SK-N-SH treated with all-trans-retinoic acid at 6 μM for 48 hours (cell line): ENCODE measurements around the gene CCDC183.

Experiments
- ATAC-seq: fragments of 200-7000 bp; cut with Tn5 transposase; 3 replicates; pipeline ENCODE4 v1.9.1; 2020; ENCODE audit warnings: mild to moderate bottlenecking, moderate library complexity
- ARNTL ChIP-seq: fragments of 450-650 bp; formaldehyde crosslinking; IDR thresholded peaks from 2 replicates; pipeline ENCODE4 v1.5.0; 2020; ENCODE audit warnings: low read depth, mild to moderate bottlenecking, moderate library complexity, borderline replicate concordance
- BACH2 ChIP-seq: fragments of 250-450 bp; sonication (Bioruptor Pico); IDR thresholded peaks from 2 replicates; pipeline ENCODE4 v1.9.0; 2021; ENCODE audit warnings: mild to moderate bottlenecking, borderline replicate concordance
- CREB5 ChIP-seq: fragments of 250-450 bp; sonication (Bioruptor Pico); IDR thresholded peaks from 2 replicates; pipeline ENCODE4 v1.5.1; 2020; ENCODE audit warnings: low read depth, mild to moderate bottlenecking, moderate library complexity
- CSDC2 ChIP-seq: fragments of 250-450 bp; sonication (Bioruptor Pico); IDR thresholded peaks from 2 replicates; pipeline ENCODE4 v1.5.0; 2020; ENCODE audit warnings: mild to moderate bottlenecking, moderate library complexity
- ESRRG ChIP-seq: fragments of 250-450 bp; sonication (Bioruptor Pico); IDR thresholded peaks from 2 replicates; pipeline ENCODE4 v1.6.1; 2021; ENCODE audit warnings: mild to moderate bottlenecking
- GLIS3 ChIP-seq: fragments of 250-450 bp; sonication (Bioruptor Pico); IDR thresholded peaks from 2 replicates; pipeline ENCODE4 v1.5.0; 2020; ENCODE audit warnings: mild to moderate bottlenecking, moderate library complexity
- ISL1 ChIP-seq: fragments of 250-450 bp; sonication (Bioruptor Pico); IDR thresholded peaks from 2 replicates; pipeline ENCODE4 v2.1.2; 2022; ENCODE audit warnings: mild to moderate bottlenecking, moderate library complexity
- OSR1 ChIP-seq: fragments of 250-450 bp; sonication (Bioruptor Pico); IDR thresholded peaks from 2 replicates; pipeline ENCODE4 v1.8.0; 2022; ENCODE audit warnings: moderate library complexity, mild to moderate bottlenecking, inconsistent platforms
- POU6F1 ChIP-seq: fragments of 250-450 bp; sonication (Bioruptor Pico); IDR thresholded peaks from 2 replicates; pipeline ENCODE4 v1.8.0; 2021; ENCODE audit warnings: low read depth, mild to moderate bottlenecking, moderate library complexity, borderline replicate concordance
- RARB ChIP-seq: fragments of 250-450 bp; sonication (Bioruptor Pico); IDR thresholded peaks from 2 replicates; pipeline ENCODE4 v1.8.0; 2021; ENCODE audit warnings: mild to moderate bottlenecking, moderate library complexity
- TCF4 ChIP-seq: fragments of 250-450 bp; sonication (Bioruptor Pico); IDR thresholded peaks from 2 replicates; pipeline ENCODE4 v1.8.0; 2021; ENCODE audit warnings: mild to moderate bottlenecking, moderate library complexity, borderline replicate concordance
- TOX ChIP-seq: fragments of 250-450 bp; sonication (Bioruptor Pico); IDR thresholded peaks from 2 replicates; pipeline ENCODE4 v1.8.0; 2021; ENCODE audit warnings: mild to moderate bottlenecking, moderate library complexity, borderline replicate concordance
- ZC3H10 ChIP-seq: fragments of 250-450 bp; sonication (Bioruptor Pico); IDR thresholded peaks from 2 replicates; pipeline ENCODE4 v1.5.1; 2021; ENCODE audit warnings: mild to moderate bottlenecking, moderate library complexity
- ZFP3 ChIP-seq: fragments of 250-450 bp; sonication (Bioruptor Pico); IDR thresholded peaks from 2 replicates; pipeline ENCODE4 v1.5.0; 2020; ENCODE audit warnings: mild to moderate bottlenecking, moderate library complexity
- ZFP30 ChIP-seq: fragments of 450-650 bp; formaldehyde crosslinking; IDR thresholded peaks from 2 replicates; pipeline ENCODE4 v1.5.0; 2022; ENCODE audit warnings: mild to moderate bottlenecking, moderate library complexity
- ZNF565 ChIP-seq: fragments of 450-650 bp; formaldehyde crosslinking; conservative IDR thresholded peaks from 2 replicates; pipeline ENCODE4 v1.5.0; 2020; ENCODE audit warnings: low read depth, mild to moderate bottlenecking, moderate library complexity
- ZNF70 ChIP-seq: fragments of 450-650 bp; formaldehyde crosslinking; IDR thresholded peaks from 2 replicates; pipeline ENCODE4 v1.5.0; 2020; ENCODE audit warnings: mild to moderate bottlenecking, moderate library complexity
- ZNF8 ChIP-seq: fragments of 450-650 bp; formaldehyde crosslinking; IDR thresholded peaks from 2 replicates; pipeline ENCODE4 v1.5.0; 2020; ENCODE audit warnings: mild to moderate bottlenecking, moderate library complexity
- TF ChIP-seq, protein P1 (sequence below): fragments of 250-450 bp; sonication (Bioruptor Pico); IDR thresholded peaks from 2 replicates; pipeline ENCODE4 v1.5.0; 2020; ENCODE audit warnings: mild to moderate bottlenecking, moderate library complexity
- TF ChIP-seq, protein P2 (sequence below): fragments of 250-450 bp; sonication (Bioruptor Pico); IDR thresholded peaks from 2 replicates; pipeline ENCODE4 v1.8.0; 2020; ENCODE audit warnings: mild to moderate bottlenecking, moderate library complexity, borderline replicate concordance
- TF ChIP-seq, protein P3 (sequence below): fragments of 250-450 bp; sonication (Bioruptor Pico); IDR thresholded peaks from 2 replicates; pipeline ENCODE4 v1.5.1; 2021; ENCODE audit warnings: mild to moderate bottlenecking, moderate library complexity

CCDC183 gene

DNA sequence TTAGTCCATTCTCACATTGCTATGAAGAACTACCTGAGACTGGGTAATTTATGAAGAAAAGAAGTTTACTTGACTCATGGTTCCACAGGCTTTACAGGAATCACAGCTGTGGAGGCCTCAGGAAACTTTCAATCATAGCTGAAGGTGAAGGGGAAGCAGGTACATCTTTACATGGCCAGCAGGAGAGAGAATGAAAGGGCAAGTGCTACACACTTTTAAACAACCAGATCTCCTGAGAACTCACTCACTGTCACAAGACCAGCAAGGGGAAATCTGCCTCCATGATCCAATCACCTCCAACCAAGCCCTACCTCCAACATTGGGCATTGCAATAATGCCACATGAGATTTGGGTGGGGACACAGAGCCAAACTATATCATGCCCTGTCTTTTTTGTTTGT lies 44.3 kb upstream of the CCDC183 start (continued):
- TF ChIP-seq, protein P1, sequence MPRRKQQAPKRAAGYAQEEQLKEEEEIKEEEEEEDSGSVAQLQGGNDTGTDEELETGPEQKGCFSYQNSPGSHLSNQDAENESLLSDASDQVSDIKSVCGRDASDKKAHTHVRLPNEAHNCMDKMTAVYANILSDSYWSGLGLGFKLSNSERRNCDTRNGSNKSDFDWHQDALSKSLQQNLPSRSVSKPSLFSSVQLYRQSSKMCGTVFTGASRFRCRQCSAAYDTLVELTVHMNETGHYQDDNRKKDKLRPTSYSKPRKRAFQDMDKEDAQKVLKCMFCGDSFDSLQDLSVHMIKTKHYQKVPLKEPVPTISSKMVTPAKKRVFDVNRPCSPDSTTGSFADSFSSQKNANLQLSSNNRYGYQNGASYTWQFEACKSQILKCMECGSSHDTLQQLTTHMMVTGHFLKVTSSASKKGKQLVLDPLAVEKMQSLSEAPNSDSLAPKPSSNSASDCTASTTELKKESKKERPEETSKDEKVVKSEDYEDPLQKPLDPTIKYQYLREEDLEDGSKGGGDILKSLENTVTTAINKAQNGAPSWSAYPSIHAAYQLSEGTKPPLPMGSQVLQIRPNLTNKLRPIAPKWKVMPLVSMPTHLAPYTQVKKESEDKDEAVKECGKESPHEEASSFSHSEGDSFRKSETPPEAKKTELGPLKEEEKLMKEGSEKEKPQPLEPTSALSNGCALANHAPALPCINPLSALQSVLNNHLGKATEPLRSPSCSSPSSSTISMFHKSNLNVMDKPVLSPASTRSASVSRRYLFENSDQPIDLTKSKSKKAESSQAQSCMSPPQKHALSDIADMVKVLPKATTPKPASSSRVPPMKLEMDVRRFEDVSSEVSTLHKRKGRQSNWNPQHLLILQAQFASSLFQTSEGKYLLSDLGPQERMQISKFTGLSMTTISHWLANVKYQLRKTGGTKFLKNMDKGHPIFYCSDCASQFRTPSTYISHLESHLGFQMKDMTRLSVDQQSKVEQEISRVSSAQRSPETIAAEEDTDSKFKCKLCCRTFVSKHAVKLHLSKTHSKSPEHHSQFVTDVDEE: no peak
- TF ChIP-seq, protein P2, sequence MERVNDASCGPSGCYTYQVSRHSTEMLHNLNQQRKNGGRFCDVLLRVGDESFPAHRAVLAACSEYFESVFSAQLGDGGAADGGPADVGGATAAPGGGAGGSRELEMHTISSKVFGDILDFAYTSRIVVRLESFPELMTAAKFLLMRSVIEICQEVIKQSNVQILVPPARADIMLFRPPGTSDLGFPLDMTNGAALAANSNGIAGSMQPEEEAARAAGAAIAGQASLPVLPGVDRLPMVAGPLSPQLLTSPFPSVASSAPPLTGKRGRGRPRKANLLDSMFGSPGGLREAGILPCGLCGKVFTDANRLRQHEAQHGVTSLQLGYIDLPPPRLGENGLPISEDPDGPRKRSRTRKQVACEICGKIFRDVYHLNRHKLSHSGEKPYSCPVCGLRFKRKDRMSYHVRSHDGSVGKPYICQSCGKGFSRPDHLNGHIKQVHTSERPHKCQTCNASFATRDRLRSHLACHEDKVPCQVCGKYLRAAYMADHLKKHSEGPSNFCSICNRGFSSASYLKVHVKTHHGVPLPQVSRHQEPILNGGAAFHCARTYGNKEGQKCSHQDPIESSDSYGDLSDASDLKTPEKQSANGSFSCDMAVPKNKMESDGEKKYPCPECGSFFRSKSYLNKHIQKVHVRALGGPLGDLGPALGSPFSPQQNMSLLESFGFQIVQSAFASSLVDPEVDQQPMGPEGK (CRISPR knock-in tag): no peak
- TF ChIP-seq ZFP30 (no peak), POU6F1 (CRISPR knock-in tag) (no peak), ZNF565 (no peak), BACH2 (CRISPR knock-in tag) (no peak), ARNTL (CRISPR knock-in tag) (no peak)

GRCh38 chr9:136753371-136754058 lies 42.6 kb upstream of the CCDC183 start:
- TF ChIP-seq ZFP30 (no peak), CREB5 (CRISPR knock-in tag) (no peak), ZC3H10 (CRISPR knock-in tag) (no peak), ZFP3 (CRISPR knock-in tag) (no peak), GLIS3 (no peak), TOX (CRISPR knock-in tag) (no peak), ZNF8 (no peak), ISL1 (no peak), ZNF70 (no peak), OSR1 (no peak), ZNF565 (no peak)
- TF ChIP-seq, protein P3, sequence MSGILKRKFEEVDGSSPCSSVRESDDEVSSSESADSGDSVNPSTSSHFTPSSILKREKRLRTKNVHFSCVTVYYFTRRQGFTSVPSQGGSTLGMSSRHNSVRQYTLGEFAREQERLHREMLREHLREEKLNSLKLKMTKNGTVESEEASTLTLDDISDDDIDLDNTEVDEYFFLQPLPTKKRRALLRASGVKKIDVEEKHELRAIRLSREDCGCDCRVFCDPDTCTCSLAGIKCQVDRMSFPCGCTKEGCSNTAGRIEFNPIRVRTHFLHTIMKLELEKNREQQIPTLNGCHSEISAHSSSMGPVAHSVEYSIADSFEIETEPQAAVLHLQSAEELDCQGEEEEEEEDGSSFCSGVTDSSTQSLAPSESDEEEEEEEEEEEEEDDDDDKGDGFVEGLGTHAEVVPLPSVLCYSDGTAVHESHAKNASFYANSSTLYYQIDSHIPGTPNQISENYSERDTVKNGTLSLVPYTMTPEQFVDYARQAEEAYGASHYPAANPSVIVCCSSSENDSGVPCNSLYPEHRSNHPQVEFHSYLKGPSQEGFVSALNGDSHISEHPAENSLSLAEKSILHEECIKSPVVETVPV: no peak
- no peak for ATAC-seq

DNA sequence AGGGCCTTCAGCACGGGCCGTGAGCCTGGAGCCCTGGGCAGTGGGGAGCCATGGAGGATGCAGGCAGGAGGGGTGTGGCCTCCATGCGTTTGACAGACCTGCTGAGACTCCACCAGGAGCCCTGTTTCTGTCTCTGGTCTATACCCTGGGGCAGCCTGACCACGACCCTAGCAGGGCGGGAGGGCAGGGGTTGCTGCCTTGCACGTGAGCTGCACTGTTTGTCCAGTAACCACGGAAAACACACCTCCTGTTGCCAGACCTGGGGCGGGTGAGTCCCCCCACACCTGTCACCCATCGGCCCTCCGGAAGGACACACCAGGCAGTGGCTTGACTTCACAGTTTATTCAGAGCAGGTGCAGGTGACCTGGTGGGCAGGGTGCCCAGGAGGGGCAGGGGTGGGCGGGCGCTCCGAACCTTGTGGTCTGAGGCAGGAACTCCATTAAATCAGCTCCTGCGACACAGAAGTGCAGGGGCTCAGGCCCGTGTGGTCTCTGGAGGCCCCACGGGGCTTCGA lies 42.0 kb upstream of the CCDC183 start:
- no peak for ATAC-seq
- no peak for TF ChIP-seq RARB (CRISPR knock-in tag)
- TF ChIP-seq CSDC2 (CRISPR knock-in tag): no peak
- no peak for TF ChIP-seq BACH2 (CRISPR knock-in tag)
- TF ChIP-seq ZNF565: no peak
- no peak for TF ChIP-seq TCF4
- TF ChIP-seq OSR1: no peak
- no peak for TF ChIP-seq ZFP3 (CRISPR knock-in tag)
- TF ChIP-seq, protein P1: no peak
- TF ChIP-seq, protein P2 (CRISPR knock-in tag): no peak
- no peak for TF ChIP-seq ZC3H10 (CRISPR knock-in tag)
- TF ChIP-seq ESRRG (CRISPR knock-in tag): no peak
- TF ChIP-seq POU6F1 (CRISPR knock-in tag): no peak
- no peak for TF ChIP-seq ZNF8
- no peak for TF ChIP-seq TOX (CRISPR knock-in tag)
- TF ChIP-seq ISL1: no peak
- no peak for TF ChIP-seq ZFP30
